ENCODE data around the gene CLASP2. TPM values are rescaled to one million over a fixed set of nuclear protein-coding genes. Genes with fewer than 3 reads are reported as not detected.

CLASP2 gene
- total RNA-seq, 1 donor: 56.7 TPM

DNA sequence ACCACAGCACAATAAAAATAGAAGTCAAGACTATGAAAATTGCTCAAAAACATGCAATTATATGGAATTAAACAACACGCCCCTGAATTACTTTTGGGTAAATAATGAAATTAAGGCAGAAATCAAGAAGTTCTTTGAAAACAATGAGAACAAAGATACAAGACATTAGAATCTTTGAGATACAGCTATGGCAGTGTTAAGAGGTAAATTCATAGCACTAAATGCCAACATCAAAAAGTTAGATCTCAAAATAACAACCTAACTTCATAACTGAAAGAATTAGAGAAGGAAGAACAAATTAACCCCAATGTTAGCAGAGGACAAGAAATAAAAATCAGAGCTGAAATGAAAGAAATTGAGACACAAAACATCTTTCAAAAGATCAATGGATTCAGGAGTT is 191.3 kb downstream of the CLASP2 start:
- DNase-seq (ENCODE audit: low read depth): no peak
- no peak overlapping the region for H3K4me3 ChIP-seq (ENCODE audit: low read depth, low read length)
- no peak for TF ChIP-seq CTCF (IDR thresholded peaks at IDR 0.05; ENCODE audit: insufficient read depth, low read length)

DNA sequence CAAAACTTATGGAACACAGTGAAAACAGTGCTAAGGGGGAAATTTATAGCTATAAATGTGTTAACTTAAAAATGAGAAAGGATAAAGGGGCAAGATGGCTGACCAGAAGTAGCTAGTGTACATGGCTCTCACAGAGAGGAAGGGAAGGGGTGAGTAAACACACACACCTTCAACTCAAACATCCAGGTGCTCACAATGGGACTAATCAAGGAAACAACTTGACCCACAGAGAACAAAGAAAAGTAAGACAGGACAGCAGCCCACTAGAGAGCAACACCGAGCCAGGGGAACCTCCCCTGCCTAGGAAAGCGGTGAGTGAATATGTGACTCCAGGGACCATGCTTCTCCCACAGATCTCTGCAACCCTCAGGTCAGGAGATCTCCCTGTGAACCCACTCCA is 192.8 kb downstream of the CLASP2 start:
- no peak overlapping the region for H3K4me3 ChIP-seq (ENCODE audit: low read depth, low read length)
- DNase-seq (ENCODE audit: low read depth): no peak
- no peak for TF ChIP-seq CTCF (IDR thresholded peaks at IDR 0.05; ENCODE audit: insufficient read depth, low read length)

- no peak for DNase-seq (ENCODE audit: low read depth)
- no peak overlapping the region for H3K4me3 ChIP-seq (ENCODE audit: low read depth, low read length)
- TF ChIP-seq CTCF (IDR thresholded peaks at IDR 0.05; ENCODE audit: insufficient read depth, low read length): no peak
Observed at GRCh38 chr3:33523093-33523667, 194.9 kb downstream of the CLASP2 start.

GRCh38 chr3:33521736-33522135 is 196.3 kb downstream of the CLASP2 start:
- no peak overlapping the region for H3K4me3 ChIP-seq (ENCODE audit: low read depth, low read length)
- no peak for TF ChIP-seq CTCF (IDR thresholded peaks at IDR 0.05; ENCODE audit: insufficient read depth, low read length)
- DNase-seq (ENCODE audit: low read depth): no peak

DNA sequence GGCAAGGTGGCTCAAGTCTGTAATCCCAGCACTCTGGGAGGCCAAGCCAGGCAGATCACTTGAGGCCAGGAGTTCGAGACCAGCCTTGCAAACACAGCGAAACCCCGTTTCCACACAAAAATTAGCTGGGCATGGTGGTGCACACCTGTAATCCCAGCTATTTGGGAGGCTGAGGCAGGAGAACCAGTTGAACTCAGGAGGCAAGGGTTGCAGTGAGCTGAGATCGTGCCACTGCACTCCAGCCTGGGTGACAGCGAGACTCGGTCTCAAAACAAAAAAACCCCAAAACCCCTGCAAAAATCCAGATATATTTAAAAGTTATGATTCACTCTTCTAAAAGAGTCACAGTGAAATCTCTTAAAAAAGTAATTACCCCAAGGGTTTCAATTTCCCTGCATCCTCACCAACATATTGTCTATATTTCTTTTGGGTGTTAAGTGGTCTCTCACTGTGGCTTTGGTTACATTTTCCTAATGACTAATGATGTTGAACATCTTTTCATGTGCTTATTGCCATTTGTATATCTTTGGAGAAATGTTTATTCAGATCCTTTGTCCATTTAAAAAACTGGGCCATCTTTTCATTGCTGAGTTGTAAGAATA is 204.7 kb downstream of the CLASP2 start:
- DNase-seq (ENCODE audit: low read depth): no peak
- no peak for TF ChIP-seq CTCF (IDR thresholded peaks at IDR 0.05; ENCODE audit: insufficient read depth, low read length)
- H3K4me3 ChIP-seq (ENCODE audit: low read depth, low read length): no peak overlapping the region

GRCh38 chr3:33505027-33505426 is 213.0 kb downstream of the CLASP2 start:
- no peak for DNase-seq (ENCODE audit: low read depth)
- no peak for TF ChIP-seq CTCF (IDR thresholded peaks at IDR 0.05; ENCODE audit: insufficient read depth, low read length)
- no peak overlapping the region for H3K4me3 ChIP-seq (ENCODE audit: low read depth, low read length)

GRCh38 chr3:33496449-33496848 is 221.6 kb downstream of the CLASP2 start:
- no peak overlapping the region for H3K4me3 ChIP-seq (ENCODE audit: low read depth, low read length)
- DNase-seq (ENCODE audit: low read depth): no peak
- TF ChIP-seq CTCF (IDR thresholded peaks at IDR 0.05; ENCODE audit: insufficient read depth, low read length): no peak
